ENCODE data around the gene DPCD. TPM values are rescaled to one million over a fixed set of nuclear protein-coding genes. Genes with fewer than 3 reads are reported as not detected.

DPCD gene
- total RNA-seq, 4 donors from 2014 or later: 13.8 to 24.2 (median 18.1) TPM

GRCh38 chr10:101569622-101570427, 18.3 kb upstream of the DPCD start:
- Histone ChIP-seq H3K4me3 (peak overlapping the region; percentile 55 to 66 (median 58)), H3K4me1 (peaks cover 23 to 33% (median 29%) of the 10 kb centered on the region in 4 donors), H3K27me3 (peaks cover 6 to 62% (median 35%) of the 10 kb centered on the region in 4 donors), H3K36me3 (no peaks in the 10 kb centered on the region), H3K9me3 (peaks cover 0 to 14% (median 11%) of the 10 kb centered on the region in 4 donors), H3K27ac (replicated peaks in 1 of 4) (no peak overlapping the region)
- DNase-seq (ENCODE audit: extremely low spot score): peak; percentile 95
- TF ChIP-seq POLR2A (IDR thresholded peaks at IDR 0.05; ENCODE audit: low read depth) (no peak), POLR2AphosphoS5 (IDR thresholded peaks at IDR 0.05) (peak in 1 of 2 donors; percentile 51), EP300 (IDR thresholded peaks at IDR 0.05) (no peak), CTCF (IDR thresholded peaks at IDR 0.05) (peak in 2 of 3 experiments; percentile 79 to 99)
- intact Hi-C loops (cut with DNase I): loop anchor here (1.0 to 5.0 kb wide), 2 partner anchors 356 to 408 kb away; no protein-coding TSS in a partner anchor
- WGBS: 3% methylated on average over 39 of the region's 56 CpGs

GRCh38 chr10:101570428-101571270, 17.5 kb upstream of the DPCD start:
- Histone ChIP-seq H3K4me1 (peaks cover 23 to 33% (median 29%) of the 10 kb centered on the region in 4 donors), H3K9me3 (peaks cover 0 to 14% (median 11%) of the 10 kb centered on the region in 4 donors), H3K4me3 (peak overlapping the region; percentile 55 to 66 (median 58)), H3K36me3 (peaks cover 0 to 2% (median 0%) of the 10 kb centered on the region in 4 donors), H3K27ac (replicated peaks in 1 of 4) (no peak overlapping the region), H3K27me3 (peaks cover 6 to 54% (median 35%) of the 10 kb centered on the region in 4 donors)
- 28% methylated on average over 11 of the region's 37 CpGs for WGBS
- no peak for DNase-seq (ENCODE audit: extremely low spot score)
- intact Hi-C loops (cut with DNase I): loop anchor here (1.0 kb wide), 1 partner anchor 356 kb away; no protein-coding TSS in a partner anchor
- TF ChIP-seq POLR2AphosphoS5 (IDR thresholded peaks at IDR 0.05) (peak in 1 of 2 donors; percentile 4), CTCF (IDR thresholded peaks at IDR 0.05) (peak in 1 of 3 experiments; percentile 35), POLR2A (IDR thresholded peaks at IDR 0.05; ENCODE audit: low read depth) (no peak), EP300 (IDR thresholded peaks at IDR 0.05) (no peak)

GRCh38 chr10:101571271-101571925, 16.7 kb upstream of the DPCD start:
- H3K4me1 ChIP-seq: peaks cover 20 to 28% (median 26%) of the 10 kb centered on the region in 4 donors
- H3K4me3 ChIP-seq: no peak overlapping the region
- intact Hi-C loops (cut with DNase I): no loop called here
- no peak overlapping the region for H3K27ac ChIP-seq (replicated peaks in 1 of 4)
- TF ChIP-seq POLR2A (IDR thresholded peaks at IDR 0.05; ENCODE audit: low read depth) (no peak), CTCF (IDR thresholded peaks at IDR 0.05) (no peak)
- peaks cover 0 to 14% (median 11%) of the 10 kb centered on the region in 4 donors for H3K9me3 ChIP-seq
- peaks cover 0 to 6% (median 0%) of the 10 kb centered on the region in 4 donors for H3K36me3 ChIP-seq
- peaks cover 3 to 46% (median 31%) of the 10 kb centered on the region in 4 donors for H3K27me3 ChIP-seq
- WGBS: 74% methylated on average over 7 of the region's 8 CpGs
- no peak for DNase-seq (ENCODE audit: extremely low spot score)

GRCh38 chr10:101572126-101572525, 16.0 kb upstream of the DPCD start:
- Histone ChIP-seq H3K9me3 (peaks cover 0 to 14% (median 11%) of the 10 kb centered on the region in 4 donors), H3K27ac (replicated peaks in 1 of 4) (no peak overlapping the region), H3K36me3 (peaks cover 0 to 12% (median 3%) of the 10 kb centered on the region in 4 donors), H3K4me3 (no peak overlapping the region), H3K4me1 (peaks cover 16 to 22% (median 20%) of the 10 kb centered on the region in 4 donors), H3K27me3 (peaks cover 0 to 39% (median 24%) of the 10 kb centered on the region in 4 donors)
- no peak for DNase-seq (ENCODE audit: extremely low spot score)
- intact Hi-C loops (cut with DNase I): no loop called here
- TF ChIP-seq POLR2A (IDR thresholded peaks at IDR 0.05; ENCODE audit: low read depth) (no peak), POLR2AphosphoS5 (IDR thresholded peaks at IDR 0.05) (no peak), EP300 (IDR thresholded peaks at IDR 0.05) (no peak), CTCF (IDR thresholded peaks at IDR 0.05) (no peak)
- WGBS: 92% methylated on average over 7 of the region's 7 CpGs
